BE2C (cell line): ENCODE results near the gene ADGRF3.
"Not testable (repeated sequence)": the region's sequence is repeated elsewhere in the genome, so short reads cannot be mapped to it uniquely, and the experiment has no call there.

Experiments used
- DNase-seq: peaks from one replicate; pipeline ENCODE4 v3.0.0-alpha.2; 2020
- H3K27me3 ChIP-seq: fragments of 250-450 bp; sonication (Bioruptor Pico); 2 replicates; pipeline ENCODE4 v1.5.1; 2020; ENCODE audit warnings: mild to moderate bottlenecking
- H3K36me3 ChIP-seq: fragments of 250-450 bp; sonication (Bioruptor Pico); 2 replicates; pipeline ENCODE4 v1.5.1; 2020; ENCODE audit warnings: mild to moderate bottlenecking
- H3K4me1 ChIP-seq: fragments of 250-450 bp; sonication (Bioruptor Pico); 2 replicates; pipeline ENCODE4 v1.5.1; 2020
- H3K4me3 ChIP-seq: 2 replicates; pipeline ENCODE4 v1.5.1; 2011; ENCODE audit warnings: low read depth, low read length
- H3K9me3 ChIP-seq: fragments of 250-450 bp; sonication (Bioruptor Pico); 2 replicates; pipeline ENCODE4 v1.5.1; 2020
- TF ChIP-seq, protein P1 (sequence below): IDR thresholded peaks from 2 replicates; pipeline ENCODE4 v1.5.1; 2012; ENCODE audit warnings: mild to moderate bottlenecking, low read depth, low read length

Gene ADGRF3

DNA sequence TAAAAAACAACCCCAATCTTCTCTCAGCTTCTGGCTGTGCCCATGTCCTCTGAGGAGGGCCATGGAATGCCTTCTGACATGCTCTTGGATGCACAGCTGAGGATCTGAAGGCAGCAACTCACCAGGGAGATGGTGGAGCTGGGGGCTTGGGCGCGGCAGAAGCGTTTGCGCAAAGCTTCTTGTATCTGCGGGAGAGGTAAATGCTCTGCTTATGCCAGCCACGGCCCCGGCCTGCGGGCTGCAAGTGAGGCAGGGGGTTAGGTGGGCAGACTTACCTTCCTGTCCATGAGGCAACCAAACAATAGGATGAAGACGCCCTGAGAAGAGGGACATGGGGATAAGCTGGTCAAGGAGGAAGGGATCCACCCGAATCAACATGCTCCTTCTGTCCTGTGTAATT lies 36.7 kb downstream of the ADGRF3 start:
- no peaks in the 10 kb centered on the region for H3K4me1 ChIP-seq
- no peak for DNase-seq
- TF ChIP-seq, protein P1, sequence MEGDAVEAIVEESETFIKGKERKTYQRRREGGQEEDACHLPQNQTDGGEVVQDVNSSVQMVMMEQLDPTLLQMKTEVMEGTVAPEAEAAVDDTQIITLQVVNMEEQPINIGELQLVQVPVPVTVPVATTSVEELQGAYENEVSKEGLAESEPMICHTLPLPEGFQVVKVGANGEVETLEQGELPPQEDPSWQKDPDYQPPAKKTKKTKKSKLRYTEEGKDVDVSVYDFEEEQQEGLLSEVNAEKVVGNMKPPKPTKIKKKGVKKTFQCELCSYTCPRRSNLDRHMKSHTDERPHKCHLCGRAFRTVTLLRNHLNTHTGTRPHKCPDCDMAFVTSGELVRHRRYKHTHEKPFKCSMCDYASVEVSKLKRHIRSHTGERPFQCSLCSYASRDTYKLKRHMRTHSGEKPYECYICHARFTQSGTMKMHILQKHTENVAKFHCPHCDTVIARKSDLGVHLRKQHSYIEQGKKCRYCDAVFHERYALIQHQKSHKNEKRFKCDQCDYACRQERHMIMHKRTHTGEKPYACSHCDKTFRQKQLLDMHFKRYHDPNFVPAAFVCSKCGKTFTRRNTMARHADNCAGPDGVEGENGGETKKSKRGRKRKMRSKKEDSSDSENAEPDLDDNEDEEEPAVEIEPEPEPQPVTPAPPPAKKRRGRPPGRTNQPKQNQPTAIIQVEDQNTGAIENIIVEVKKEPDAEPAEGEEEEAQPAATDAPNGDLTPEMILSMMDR, result no peak

DNA sequence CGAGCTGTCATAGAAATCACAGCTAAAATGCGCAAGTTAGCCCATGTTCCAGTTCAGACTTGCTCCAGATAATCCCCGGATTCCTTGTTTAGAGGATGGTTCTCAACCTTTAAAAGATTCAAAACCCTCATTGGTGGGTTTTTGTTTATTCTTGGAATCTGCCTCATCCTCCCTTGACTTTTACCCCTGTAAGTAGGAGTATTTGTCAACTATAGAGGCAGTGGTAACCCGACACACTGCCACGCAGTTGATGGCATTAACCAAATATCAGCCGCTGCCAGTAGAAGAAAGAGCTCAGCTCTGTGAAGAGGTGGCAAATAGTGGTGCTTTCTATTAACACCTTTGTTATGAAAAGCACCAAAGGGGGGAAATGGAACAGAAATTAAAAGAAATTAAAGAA lies 41.0 kb downstream of the ADGRF3 start:
- H3K4me1 ChIP-seq, result no peaks in the 10 kb centered on the region
- no peaks in the 10 kb centered on the region for H3K9me3 ChIP-seq
- TF ChIP-seq, protein P1, result no peak
- no peaks in the 10 kb centered on the region for H3K36me3 ChIP-seq
- DNase-seq, result no peak
- no peak overlapping the region for H3K4me3 ChIP-seq
- no peaks in the 10 kb centered on the region for H3K27me3 ChIP-seq

More for the DNA sequence above, 36.7 kb downstream of the ADGRF3 start:
- no peak overlapping the region for H3K4me3 ChIP-seq
- no peaks in the 10 kb centered on the region for H3K36me3 ChIP-seq
- H3K9me3 ChIP-seq, result no peaks in the 10 kb centered on the region
- no peaks in the 10 kb centered on the region for H3K27me3 ChIP-seq

DNA sequence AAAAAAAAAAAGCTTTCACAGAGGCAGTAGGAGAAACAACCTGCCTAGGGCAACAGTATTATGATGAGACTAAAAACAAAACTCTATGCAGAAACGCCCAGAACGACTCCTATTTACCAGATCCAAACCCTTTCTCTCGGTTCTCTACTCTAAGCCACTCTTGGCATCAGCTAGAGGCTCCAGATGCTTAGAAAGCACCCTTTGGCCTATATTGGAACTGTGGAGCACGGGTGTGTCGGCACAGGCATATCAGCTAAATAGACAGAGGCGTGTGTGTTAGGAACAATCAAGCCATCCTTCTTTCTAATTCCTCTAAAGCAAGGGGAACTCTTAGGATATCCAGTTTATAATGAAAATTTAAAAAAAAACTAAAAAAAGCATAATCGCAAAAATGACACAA lies 41.5 kb downstream of the ADGRF3 start:
- not testable (repeated sequence) for DNase-seq

DNA sequence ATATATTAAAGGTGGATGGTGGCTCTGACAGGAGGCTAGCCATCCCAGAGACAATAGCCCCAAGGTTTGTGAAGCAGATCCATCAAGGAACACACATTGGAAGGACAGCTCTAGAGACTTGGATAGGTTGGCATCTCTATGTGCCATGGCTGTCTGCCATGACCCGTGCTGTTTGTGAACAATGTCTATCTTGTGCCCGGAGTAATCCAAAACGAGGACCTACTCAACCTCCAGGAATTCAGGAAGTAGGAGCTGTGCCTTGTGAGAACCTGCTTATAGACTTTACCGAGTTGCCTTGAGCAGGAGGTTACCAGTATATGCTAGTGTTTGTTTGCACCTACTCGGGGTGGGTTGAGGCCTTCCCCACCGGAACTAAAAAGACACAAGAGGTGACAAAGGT lies 43.7 kb downstream of the ADGRF3 start:
- DNase-seq, result no peak

More for the DNA sequence above, 41.5 kb downstream of the ADGRF3 start:
- not testable (repeated sequence) for H3K4me3 ChIP-seq, H3K36me3 ChIP-seq, H3K4me1 ChIP-seq, H3K27me3 ChIP-seq, H3K9me3 ChIP-seq

DNA sequence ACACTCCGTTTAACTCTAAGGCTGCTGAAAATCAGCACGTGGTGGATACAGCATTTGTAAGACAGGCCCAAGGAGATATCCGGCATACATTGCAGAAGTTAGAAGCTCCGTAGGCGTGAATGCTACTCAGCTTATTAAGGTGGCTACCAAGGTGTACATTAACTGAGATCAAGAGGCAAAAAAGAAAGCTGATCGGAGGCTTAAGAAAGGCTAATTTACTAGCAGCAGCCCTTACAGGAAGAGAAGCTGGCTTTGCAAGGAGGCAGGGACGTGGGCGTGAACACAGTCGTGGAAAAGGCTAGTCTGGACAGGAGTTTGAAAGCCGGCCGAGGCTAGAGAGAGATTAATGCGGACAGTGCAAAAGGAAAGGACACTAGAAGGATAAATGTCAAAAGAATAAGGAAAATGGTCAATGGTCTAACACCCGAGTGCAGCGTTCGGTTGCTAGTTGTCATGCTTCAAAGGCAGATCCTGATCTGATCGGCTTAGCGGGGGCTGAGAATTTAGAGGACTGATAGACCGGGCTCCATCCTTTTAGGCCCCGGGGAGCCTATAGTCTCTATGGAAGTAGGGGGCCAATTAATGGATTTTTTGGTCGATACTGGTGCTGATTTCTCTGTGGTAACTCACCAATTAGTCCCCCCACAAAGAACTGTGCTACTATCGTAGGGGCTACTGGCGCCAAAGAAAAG lies 46.2 kb downstream of the ADGRF3 start:
- no peaks in the 10 kb centered on the region for H3K4me1 ChIP-seq
- no peak overlapping the region for H3K4me3 ChIP-seq
- H3K27me3 ChIP-seq, result no peaks in the 10 kb centered on the region
- no peaks in the 10 kb centered on the region for H3K9me3 ChIP-seq
- TF ChIP-seq, protein P1, result no peak
- H3K36me3 ChIP-seq, result no peaks in the 10 kb centered on the region
- no peak for DNase-seq

More for the DNA sequence above, 43.7 kb downstream of the ADGRF3 start:
- H3K27me3 ChIP-seq, result no peaks in the 10 kb centered on the region
- TF ChIP-seq, protein P1, result no peak
- H3K4me1 ChIP-seq, result no peaks in the 10 kb centered on the region
- H3K9me3 ChIP-seq, result no peaks in the 10 kb centered on the region
- no peaks in the 10 kb centered on the region for H3K36me3 ChIP-seq
- H3K4me3 ChIP-seq, result no peak overlapping the region

DNA sequence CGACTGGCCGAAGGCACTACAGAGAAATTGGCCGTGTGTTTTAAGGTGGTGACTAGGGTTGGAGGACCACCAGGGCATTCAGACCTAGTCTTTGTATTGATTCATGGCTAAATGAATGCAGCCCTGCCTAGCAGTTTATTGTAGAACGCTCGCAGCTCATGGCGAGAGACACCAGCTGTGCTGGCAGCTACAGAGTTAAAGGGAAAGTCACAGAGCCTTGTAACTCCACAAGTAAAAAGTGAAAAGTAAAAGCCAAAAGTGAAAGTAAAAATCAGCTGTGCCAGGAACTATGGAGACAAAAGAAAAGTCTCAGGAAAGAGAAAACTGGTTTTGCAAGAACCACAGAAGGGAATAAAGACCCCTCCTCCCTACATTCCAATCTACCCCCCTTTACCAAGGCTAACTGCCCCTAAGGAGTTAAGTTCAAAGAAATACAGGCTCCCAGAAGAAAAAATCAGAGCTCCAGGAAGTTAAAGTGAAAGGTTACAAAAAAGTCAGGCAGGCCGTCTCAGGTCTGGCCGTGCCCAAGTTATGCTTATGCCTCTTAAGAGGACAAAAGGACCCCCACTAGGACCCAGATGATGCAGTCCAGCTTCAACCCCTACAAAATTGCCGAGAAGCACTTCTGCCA lies 47.0 kb downstream of the ADGRF3 start:
- Histone ChIP-seq H3K4me1 (no peaks in the 10 kb centered on the region), H3K36me3 (no peaks in the 10 kb centered on the region), H3K9me3 (no peaks in the 10 kb centered on the region), H3K4me3 (no peak overlapping the region), H3K27me3 (no peaks in the 10 kb centered on the region)
- no peak for DNase-seq
- TF ChIP-seq, protein P1, result no peak
